ENCODE data around the gene ANO8. TPM values are rescaled to one million over a fixed set of nuclear protein-coding genes. Genes with fewer than 3 reads are reported as not detected.

ANO8 gene
- total and polyA plus RNA-seq, 2 of the 13 experiments (the other 11 are each of a cell fraction or from before 2014, with no cell fraction given), result 1.8 to 3.5 TPM

- TF ChIP-seq KAT8 (CRISPR knock-in tag; IDR thresholded peaks at IDR 0.05), result peak; percentile 73
- TF ChIP-seq CCDC6 (CRISPR knock-in tag; IDR thresholded peaks at IDR 0.05), result no peak
- TF ChIP-seq KDM5B (CRISPR knock-in tag; IDR thresholded peaks at IDR 0.05; ENCODE audit: borderline replicate concordance), result 0 out of 2 replicates have a peak, but pooled peaks have one; percentile 10
- TF ChIP-seq ZNF558 (CRISPR knock-in tag; IDR thresholded peaks at IDR 0.05; ENCODE audit: borderline replicate concordance), result no peak
- TF ChIP-seq KLF13 (CRISPR knock-in tag; IDR thresholded peaks at IDR 0.05), result no peak
- no peak for TF ChIP-seq BATF2 (CRISPR knock-in tag; IDR thresholded peaks at IDR 0.05)
- no peak for TF ChIP-seq ATF7-NPFF (CRISPR knock-in tag; IDR thresholded peaks at IDR 0.05; ENCODE audit: low read depth)
- peak; percentile 61 for TF ChIP-seq HIC2 (CRISPR knock-in tag; IDR thresholded peaks at IDR 0.05; ENCODE audit: low read depth)
- TF ChIP-seq DNMT1 (CRISPR knock-in tag; IDR thresholded peaks at IDR 0.05), result no peak
- TF ChIP-seq PHF8 (CRISPR knock-in tag; IDR thresholded peaks at IDR 0.05), result peak; percentile 87
- TF ChIP-seq ZNF569 (CRISPR knock-in tag; IDR thresholded peaks at IDR 0.05; ENCODE audit: borderline replicate concordance), result no peak
- TF ChIP-seq SRSF9 (IDR thresholded peaks at IDR 0.05; ENCODE audit: borderline replicate concordance, insufficient read depth, low read depth, low read length, poor library complexity, severe bottlenecking), result no peak
- no peak for TF ChIP-seq NPAS2 (CRISPR knock-in tag; IDR thresholded peaks at IDR 0.05; ENCODE audit: borderline replicate concordance)
- TF ChIP-seq ATF4 (CRISPR knock-in tag; IDR thresholded peaks at IDR 0.05), result no peak
- peak; percentile 79 for TF ChIP-seq THAP11 (CRISPR knock-in tag; IDR thresholded peaks at IDR 0.05)
- no peak for TF ChIP-seq ATM (IDR thresholded peaks at IDR 0.05; ENCODE audit: borderline replicate concordance)
- peak; percentile 100 for TF ChIP-seq ZFP91 (CRISPR knock-in tag; IDR thresholded peaks at IDR 0.05; ENCODE audit: borderline replicate concordance)
- peak; percentile 50 for TF ChIP-seq MNT (IDR thresholded peaks at IDR 0.05)
- TF ChIP-seq BRF2 (CRISPR knock-in tag; IDR thresholded peaks at IDR 0.05), result no peak
- TF ChIP-seq POLR2G (IDR thresholded peaks at IDR 0.05; ENCODE audit: low read depth, low read length), result peak; percentile 79
- no peak for TF ChIP-seq ZNF775 (CRISPR knock-in tag; IDR thresholded peaks at IDR 0.05; ENCODE audit: borderline replicate concordance)
Measured at GRCh38 chr19:17303167-17303939, 31.3 kb downstream of the ANO8 start, which contains the start of gene ABHD8 (continued).
